MCF 10A (cell line): ENCODE data around the gene COPS2. TPM values are rescaled to one million over a fixed set of nuclear protein-coding genes. Genes with fewer than 3 reads are reported as not detected.

Experiments
- BruUV-seq: library from RNA; stranded (reverse); fragments of 400-500 nt; replicated peaks from 2 replicates; lab custom pipeline; 2021; lab: Mats Ljungman, UMichigan
- CTCF ChIA-PET: fragments of 300-600 bp; sonication (Branson Sonifier 250); formaldehyde crosslinking; extraction: SDS; loops from one replicate; lab custom pipeline; 2021; ENCODE audit warnings: antibody characterized with exemption, inconsistent platforms; lab: Yijun Ruan, JAX
- POLR2A ChIA-PET: fragments of 300-600, 350-650 bp; sonication (Branson Sonifier 250); formaldehyde crosslinking; extraction: SDS; loops from one replicate; lab custom pipeline; 2020; ENCODE audit warnings: antibody characterized with exemption, inconsistent platforms; lab: Yijun Ruan, JAX
- DNase-seq: peaks from one replicate; pipeline ENCODE4 v3.0.0-alpha.2; 2018; ENCODE audit not compliant: unreplicated experiment
- H3K27ac Mint-ChIP-seq: one replicate; pipeline ENCODE4 v1.8.0; 2022; ENCODE audit warnings: mild to moderate bottlenecking, low read depth, mixed read lengths; ENCODE audit not compliant: unreplicated experiment
- H3K27me3 Mint-ChIP-seq: one replicate; pipeline ENCODE4 v1.8.0; 2022; ENCODE audit warnings: mixed read lengths; ENCODE audit not compliant: insufficient read depth, unreplicated experiment
- H3K36me3 Mint-ChIP-seq: one replicate; pipeline ENCODE4 v1.8.0; 2022; ENCODE audit warnings: mild to moderate bottlenecking, moderate library complexity, mixed read lengths; ENCODE audit not compliant: insufficient read depth, unreplicated experiment
- H3K4me1 Mint-ChIP-seq: one replicate; pipeline ENCODE4 v1.8.0; 2022; ENCODE audit warnings: mixed read lengths; ENCODE audit not compliant: insufficient read depth, unreplicated experiment
- H3K4me3 Mint-ChIP-seq: one replicate; pipeline ENCODE4 v1.8.0; 2022; ENCODE audit warnings: mild to moderate bottlenecking, moderate library complexity, mixed read lengths; ENCODE audit not compliant: unreplicated experiment
- H3K9me3 Mint-ChIP-seq: one replicate; pipeline ENCODE4 v1.8.0; 2022; ENCODE audit warnings: mixed read lengths; ENCODE audit not compliant: unreplicated experiment
- CTCF ChIP-seq: fragments of 200-600 bp; IDR thresholded peaks from one replicate; pipeline ENCODE4 v1.8.0; 2022; ENCODE audit warnings: antibody characterized with exemption, mild to moderate bottlenecking; ENCODE audit not compliant: unreplicated experiment
- intact Hi-C: fragments of 100-400 bp; cut with micrococcal nuclease; formaldehyde crosslinking; loops from 2 replicates; pipeline ENCODE4 v1.14.1; 2022
- total RNA-seq: library from RNA; stranded (reverse); gene quantifications from 2 replicates; pipeline ENCODE4 v1.2.3, GENCODE V29; 2022

COPS2 gene
- total RNA-seq, 1 experiment from 2014 or later = 123 TPM

- peaks cover 30% of the 10 kb centered on the region for H3K4me1 Mint-ChIP-seq
- BruUV-seq = no TSS peak
- TF ChIP-seq CTCF = no peak
- DNase-seq = peak; percentile 24
- H3K27me3 Mint-ChIP-seq = no peaks in the 10 kb centered on the region
- H3K9me3 Mint-ChIP-seq = no peaks in the 10 kb centered on the region
- peak overlapping the region; percentile 94 for H3K27ac Mint-ChIP-seq
- peak overlapping the region; percentile 98 for H3K4me3 Mint-ChIP-seq
- ChIA-PET POLR2A (interaction anchor here (0.6 to 4.9 kb wide), 15 partner anchors 8 to 1218 kb away, joined by 3 to 140 read pairs (median 5); partner anchors contain the start of genes CEP152, EID1, GALK2 and SECISBP2L), CTCF (interaction anchor here (0.6 to 2.2 kb wide), 3 partner anchors 9 to 129 kb away, joined by 3 to 9 read pairs (median 3); no protein-coding TSS in a partner anchor)
- intact Hi-C loops = no loop called here
- peaks cover 23% of the 10 kb centered on the region for H3K36me3 Mint-ChIP-seq
Observed at GRCh38 chr15:49154359-49154758, 1.0 kb downstream of the COPS2 start.

- H3K4me3 Mint-ChIP-seq = peak overlapping the region; percentile 98
- peaks cover 28% of the 10 kb centered on the region for H3K36me3 Mint-ChIP-seq
- TF ChIP-seq CTCF = no peak
- ChIA-PET CTCF (interaction anchor here (0.6 kb wide), 1 partner anchor 422 kb away, joined by 4 read pairs; no protein-coding TSS in a partner anchor), POLR2A (interaction anchor here (0.6 to 0.7 kb wide), 3 partner anchors 16 to 30 kb away, joined by 3 read pairs; no protein-coding TSS in a partner anchor)
- no peak overlapping the region for H3K27ac Mint-ChIP-seq
- DNase-seq = no peak
- BruUV-seq = no TSS peak
- peaks cover 39% of the 10 kb centered on the region for H3K4me1 Mint-ChIP-seq
- no peaks in the 10 kb centered on the region for H3K27me3 Mint-ChIP-seq
- intact Hi-C loops = no loop called here
- no peaks in the 10 kb centered on the region for H3K9me3 Mint-ChIP-seq
Observed at GRCh38 chr15:49152552-49153312, 2.7 kb downstream of the COPS2 start.

- Mint-ChIP-seq H3K36me3 (peaks cover 28% of the 10 kb centered on the region), H3K9me3 (no peaks in the 10 kb centered on the region), H3K27ac (no peak overlapping the region), H3K4me3 (no peak overlapping the region), H3K27me3 (no peaks in the 10 kb centered on the region), H3K4me1 (peaks cover 32% of the 10 kb centered on the region)
- DNase-seq = no peak
- TF ChIP-seq CTCF = no peak
- CTCF ChIA-PET = no interaction called here
- BruUV-seq = no TSS peak
- POLR2A ChIA-PET = interaction anchor here (0.7 to 1.2 kb wide), 2 partner anchors 9 to 263 kb away, joined by 3 to 5 read pairs; no protein-coding TSS in a partner anchor
- intact Hi-C loops = no loop called here
Observed at GRCh38 chr15:49151831-49152230, 3.6 kb downstream of the COPS2 start.

GRCh38 chr15:49148727-49149126 is 6.7 kb downstream of the COPS2 start:
- ChIA-PET POLR2A (interaction anchor here (1.7 kb wide), 1 partner anchor 287 kb away, joined by 5 read pairs; no protein-coding TSS in a partner anchor), CTCF (interaction anchor here (0.6 to 3.4 kb wide), 3 partner anchors 11 to 976 kb away, joined by 3 to 20 read pairs (median 4); no protein-coding TSS in a partner anchor)
- no peak for DNase-seq
- Mint-ChIP-seq H3K27ac (no peak overlapping the region), H3K9me3 (no peaks in the 10 kb centered on the region), H3K36me3 (peaks cover 38% of the 10 kb centered on the region), H3K4me3 (no peak overlapping the region), H3K27me3 (no peaks in the 10 kb centered on the region), H3K4me1 (peaks cover 38% of the 10 kb centered on the region)
- intact Hi-C loops = loop anchor here (5.0 kb wide), 1 partner anchor 181 kb away; no protein-coding TSS in a partner anchor
- no TSS peak for BruUV-seq
- no peak for TF ChIP-seq CTCF
